ENCODE data around the gene CAMK4. TPM values are rescaled to one million over a fixed set of nuclear protein-coding genes. Genes with fewer than 3 reads are reported as not detected.

CAMK4 gene
- total RNA-seq, 4 donors from 2014 or later = 0.45 to 2.5 (median 1.4) TPM

DNA sequence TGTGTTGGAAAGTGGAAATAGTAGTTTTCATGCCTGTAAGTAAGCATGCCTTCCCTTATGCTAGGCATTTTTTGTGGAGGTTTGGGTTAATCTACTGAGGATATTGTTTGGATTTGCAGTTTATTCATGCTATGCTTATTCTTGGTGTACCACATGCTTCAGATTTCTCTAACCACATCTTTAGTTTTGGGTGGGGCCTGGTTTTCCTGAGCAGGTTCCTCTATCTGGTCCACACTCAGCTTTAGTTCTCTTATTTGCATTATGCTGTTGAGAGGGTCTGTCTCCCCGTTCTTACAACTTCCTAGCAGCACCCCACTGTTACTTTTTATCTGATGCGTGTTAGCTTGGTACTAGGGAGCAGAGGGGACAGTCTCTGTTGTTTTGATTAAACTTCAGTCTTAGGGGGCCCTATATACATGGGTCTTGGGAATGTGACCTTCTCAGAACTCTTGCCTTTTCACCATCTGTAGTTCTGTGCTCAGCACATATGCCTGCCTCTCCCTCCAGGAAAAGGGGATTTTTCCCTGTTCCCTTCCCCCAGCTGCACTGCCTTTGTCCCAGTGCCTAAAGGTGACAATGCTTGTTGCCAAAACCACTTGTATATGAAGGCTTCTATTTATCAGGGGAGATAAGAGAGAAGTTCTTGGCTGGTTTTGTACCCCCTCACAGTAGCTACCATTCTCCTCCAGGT lies 10.0 kb upstream of the CAMK4 start:
- TF ChIP-seq, protein P1, sequence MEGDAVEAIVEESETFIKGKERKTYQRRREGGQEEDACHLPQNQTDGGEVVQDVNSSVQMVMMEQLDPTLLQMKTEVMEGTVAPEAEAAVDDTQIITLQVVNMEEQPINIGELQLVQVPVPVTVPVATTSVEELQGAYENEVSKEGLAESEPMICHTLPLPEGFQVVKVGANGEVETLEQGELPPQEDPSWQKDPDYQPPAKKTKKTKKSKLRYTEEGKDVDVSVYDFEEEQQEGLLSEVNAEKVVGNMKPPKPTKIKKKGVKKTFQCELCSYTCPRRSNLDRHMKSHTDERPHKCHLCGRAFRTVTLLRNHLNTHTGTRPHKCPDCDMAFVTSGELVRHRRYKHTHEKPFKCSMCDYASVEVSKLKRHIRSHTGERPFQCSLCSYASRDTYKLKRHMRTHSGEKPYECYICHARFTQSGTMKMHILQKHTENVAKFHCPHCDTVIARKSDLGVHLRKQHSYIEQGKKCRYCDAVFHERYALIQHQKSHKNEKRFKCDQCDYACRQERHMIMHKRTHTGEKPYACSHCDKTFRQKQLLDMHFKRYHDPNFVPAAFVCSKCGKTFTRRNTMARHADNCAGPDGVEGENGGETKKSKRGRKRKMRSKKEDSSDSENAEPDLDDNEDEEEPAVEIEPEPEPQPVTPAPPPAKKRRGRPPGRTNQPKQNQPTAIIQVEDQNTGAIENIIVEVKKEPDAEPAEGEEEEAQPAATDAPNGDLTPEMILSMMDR (IDR thresholded peaks at IDR 0.05) = no peak
- TF ChIP-seq POLR2A (IDR thresholded peaks at IDR 0.05) = no peak
- H3K27ac ChIP-seq = no peak overlapping the region
- 39 to 57% methylated on average over 2 of the region's 2 CpGs for WGBS, 2 donors
- H3K4me1 ChIP-seq = no peaks in the 10 kb centered on the region
- H3K9me3 ChIP-seq = no peaks in the 10 kb centered on the region
- H3K36me3 ChIP-seq = no peaks in the 10 kb centered on the region
- intact Hi-C loops (cut with DNase I) = no loop called here
- H3K4me3 ChIP-seq (replicated peaks in 1 of 3) = no peak overlapping the region
- DNase-seq = no peak
- H3K27me3 ChIP-seq = no peaks in the 10 kb centered on the region

DNA sequence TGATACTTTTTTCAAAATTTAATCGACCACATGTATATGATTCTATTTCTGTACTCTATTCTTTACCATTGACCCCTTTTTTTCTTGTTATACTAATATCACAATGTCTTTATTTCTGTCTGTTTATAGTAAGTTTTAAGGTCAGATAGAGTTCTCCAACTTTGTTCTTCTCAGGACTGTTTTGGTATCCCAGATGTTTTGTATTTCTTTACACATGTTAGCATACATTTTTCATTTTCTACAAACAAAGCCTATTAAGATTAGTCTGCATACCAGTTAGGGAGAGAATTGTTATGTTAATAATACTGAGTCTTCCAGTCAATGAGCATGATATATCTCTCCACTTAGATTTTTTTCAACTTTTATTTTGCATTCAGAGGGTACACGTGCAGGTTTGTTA lies 8.2 kb upstream of the CAMK4 start:
- no peak overlapping the region for H3K27ac ChIP-seq
- 92 to 95% methylated on average over 2 of the region's 2 CpGs for WGBS, 2 donors
- intact Hi-C loops (cut with DNase I) = no loop called here
- H3K36me3 ChIP-seq = no peaks in the 10 kb centered on the region
- H3K4me3 ChIP-seq (replicated peaks in 1 of 3) = no peak overlapping the region
- no peaks in the 10 kb centered on the region for H3K9me3 ChIP-seq
- DNase-seq = no peak
- no peaks in the 10 kb centered on the region for H3K4me1 ChIP-seq
- TF ChIP-seq POLR2A (IDR thresholded peaks at IDR 0.05) = no peak
- TF ChIP-seq, protein P1 (IDR thresholded peaks at IDR 0.05) = no peak
- no peaks in the 10 kb centered on the region for H3K27me3 ChIP-seq

DNA sequence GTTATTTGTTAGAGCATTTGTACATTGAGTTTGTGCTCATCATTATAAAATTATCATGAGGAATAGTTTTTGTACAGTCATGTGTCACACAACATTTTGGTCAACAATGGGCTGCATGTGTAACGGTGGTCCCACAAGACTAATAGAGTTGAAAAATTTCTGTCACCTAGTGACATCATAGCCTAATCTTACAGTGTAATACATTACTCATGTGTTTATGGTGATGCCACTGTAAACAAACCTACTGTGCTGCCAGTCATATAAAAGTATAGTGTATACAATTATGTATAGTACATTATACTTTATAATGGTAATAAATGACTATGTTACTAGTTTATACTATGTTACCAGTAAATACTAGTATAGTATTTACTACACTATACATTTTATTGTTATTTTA lies 3.0 kb upstream of the CAMK4 start:
- no peaks in the 10 kb centered on the region for H3K9me3 ChIP-seq
- no peak overlapping the region for H3K4me3 ChIP-seq (replicated peaks in 1 of 3)
- H3K27me3 ChIP-seq = no peaks in the 10 kb centered on the region
- 97% methylated on average over 1 of the region's 1 CpG for WGBS, 2 donors
- no peaks in the 10 kb centered on the region for H3K36me3 ChIP-seq
- H3K4me1 ChIP-seq = peaks cover 10 to 12% of the 10 kb centered on the region in 2 donors
- no peak overlapping the region for H3K27ac ChIP-seq
- DNase-seq = no peak
- TF ChIP-seq POLR2A (IDR thresholded peaks at IDR 0.05) = no peak
- TF ChIP-seq, protein P1 (IDR thresholded peaks at IDR 0.05) = no peak
- intact Hi-C loops (cut with DNase I) = no loop called here

DNA sequence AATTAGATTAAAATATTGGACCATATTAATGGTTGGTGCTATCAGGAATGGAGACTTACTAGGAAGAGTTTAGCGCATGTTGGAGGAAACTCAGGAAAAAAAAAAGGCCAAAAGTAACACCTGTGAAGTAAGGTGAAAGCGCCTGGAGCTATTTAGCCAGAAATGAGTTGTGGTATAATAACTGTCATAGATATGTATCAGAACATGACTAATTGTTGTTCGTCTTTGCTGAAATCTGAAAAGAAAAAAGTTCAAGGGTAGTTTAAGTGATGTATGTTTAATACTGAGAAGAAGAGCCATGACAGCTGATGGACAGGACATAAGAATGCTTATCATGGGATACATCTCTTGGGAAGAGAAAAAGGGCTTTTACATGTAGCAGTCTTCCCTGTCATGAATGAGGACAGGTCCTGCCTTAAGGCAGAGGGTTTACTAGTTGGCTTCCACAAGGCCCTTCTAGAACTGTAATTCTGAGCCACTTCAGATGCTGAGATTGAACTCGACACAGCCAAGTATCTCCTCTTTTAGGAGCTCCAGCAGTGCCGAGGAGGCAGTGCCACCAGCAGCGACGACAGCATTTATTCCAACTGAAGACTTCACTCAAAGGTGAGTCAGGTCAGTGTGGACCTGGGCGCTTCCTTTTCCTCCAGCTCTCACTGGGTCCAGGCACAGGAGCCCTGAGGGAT lies 940 bp upstream of the CAMK4 start:
- Histone ChIP-seq H3K36me3 (no peaks in the 10 kb centered on the region), H3K4me3 (replicated peaks in 1 of 3) (peak overlapping the region in 2 of 3 donors; percentile 32 to 47), H3K27ac (no peak overlapping the region), H3K4me1 (peaks cover 10 to 12% of the 10 kb centered on the region in 2 donors), H3K9me3 (no peaks in the 10 kb centered on the region), H3K27me3 (no peaks in the 10 kb centered on the region)
- TF ChIP-seq, protein P1 (IDR thresholded peaks at IDR 0.05) = no peak
- TF ChIP-seq POLR2A (IDR thresholded peaks at IDR 0.05) = no peak
- no peak for DNase-seq
- WGBS, 2 donors = 35 to 44% methylated on average over 8 of the region's 8 CpGs
- intact Hi-C loops (cut with DNase I) = no loop called here

Measured in thyroid gland (tissue), 4 donors.